GM21381 (cell line): ENCODE results near the gene LENG8.
"Not testable (repeated sequence)": the region's sequence is repeated elsewhere in the genome, so short reads cannot be mapped to it uniquely, and the experiment has no call there.

Experiments
- ATAC-seq: cut with Tn5 transposase; IDR thresholded peaks from one replicate; pipeline ENCODE4 v1.9.1; 2021; ENCODE audit warnings: mild to moderate bottlenecking, moderate library complexity; ENCODE audit not compliant: unreplicated experiment

Gene LENG8

DNA sequence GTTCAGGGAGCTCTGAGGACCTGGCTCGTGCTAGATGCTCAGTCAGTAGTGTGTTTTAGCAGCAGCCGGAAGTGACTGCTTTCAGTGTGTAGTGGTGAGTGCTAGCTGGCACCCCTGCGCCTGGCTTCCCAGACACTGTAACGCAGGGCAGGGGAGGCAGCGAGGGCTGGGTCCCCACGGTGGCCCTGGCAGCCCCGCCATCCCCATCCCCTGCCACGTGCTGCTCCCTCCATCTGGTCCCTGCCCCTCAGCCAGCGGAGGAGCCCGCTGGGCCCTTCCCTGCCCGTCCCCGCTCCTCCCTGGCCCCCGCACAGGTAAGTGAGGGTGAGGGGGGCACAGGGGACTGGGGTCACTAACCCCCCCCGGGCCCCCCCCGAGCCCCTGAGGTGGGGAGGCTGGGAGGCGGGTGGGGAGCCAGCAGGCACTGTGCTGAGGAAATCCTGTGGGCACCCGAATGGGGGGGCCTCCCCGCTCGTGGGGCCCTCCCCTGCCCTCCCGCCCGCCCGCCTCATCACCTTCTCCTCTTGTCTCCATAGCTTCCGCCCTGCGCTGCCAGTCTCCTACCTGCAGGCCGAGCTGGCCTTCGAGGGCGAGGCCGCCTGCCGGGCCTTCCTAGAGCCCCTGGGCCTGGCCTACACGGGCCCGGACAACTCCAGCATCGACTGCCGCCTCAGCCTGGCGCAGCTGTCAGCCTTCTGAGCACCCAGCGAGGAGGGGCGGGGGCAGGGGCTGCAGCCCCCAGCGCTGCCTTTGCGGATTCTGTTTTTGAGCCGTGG is 11.4 kb downstream of the LENG8 start:
- ATAC-seq: no peak

GRCh38 chr19:54461210-54461609 is 12.2 kb downstream of the LENG8 start:
- ATAC-seq: no peak

GRCh38 chr19:54461613-54462012 is 12.6 kb downstream of the LENG8 start:
- no peak for ATAC-seq

GRCh38 chr19:54462047-54462654 is 13.2 kb downstream of the LENG8 start:
- no peak for ATAC-seq

GRCh38 chr19:54462655-54463530 is 13.9 kb downstream of the LENG8 start:
- ATAC-seq: peak; percentile 10

DNA sequence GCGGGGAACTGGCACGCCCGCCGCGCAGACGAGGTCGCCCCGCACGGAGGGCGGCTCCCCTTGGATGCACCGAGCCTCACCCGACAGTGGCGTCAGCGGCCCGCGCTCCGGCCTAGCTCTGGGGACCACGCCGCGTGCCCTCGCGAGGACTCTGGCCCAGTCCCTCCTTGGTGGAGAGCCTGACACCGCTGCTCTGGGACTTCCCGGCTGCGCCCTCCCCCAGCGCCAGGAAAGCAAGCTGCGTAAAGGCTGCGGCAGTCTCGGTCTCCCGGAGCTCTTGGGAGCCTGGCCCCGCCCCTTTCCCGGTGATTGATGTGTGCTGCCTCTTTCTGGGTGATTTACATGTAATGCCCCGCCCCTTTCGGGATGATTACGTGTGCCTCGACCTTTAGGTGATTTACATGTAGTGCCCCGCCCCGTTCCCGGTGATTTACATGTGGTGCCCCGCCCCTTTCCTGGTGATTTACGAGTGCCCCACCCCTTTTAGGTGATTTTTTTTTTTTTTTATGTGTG is 14.6 kb downstream of the LENG8 start, which contains the start of gene LENG9:
TSS of gene LENG9 (minus strand) at position 248 of the 513 bp plus-strand sequence. CDS start 252 bp downstream, outside the sequence.
- peak; percentile 52 for ATAC-seq

GRCh38 chr19:54464044-54464629 is 15.1 kb downstream of the LENG8 start:
- ATAC-seq: peak; percentile 34

GRCh38 chr19:54464630-54465425 is 15.8 kb downstream of the LENG8 start:
- peak; percentile 51 for ATAC-seq

DNA sequence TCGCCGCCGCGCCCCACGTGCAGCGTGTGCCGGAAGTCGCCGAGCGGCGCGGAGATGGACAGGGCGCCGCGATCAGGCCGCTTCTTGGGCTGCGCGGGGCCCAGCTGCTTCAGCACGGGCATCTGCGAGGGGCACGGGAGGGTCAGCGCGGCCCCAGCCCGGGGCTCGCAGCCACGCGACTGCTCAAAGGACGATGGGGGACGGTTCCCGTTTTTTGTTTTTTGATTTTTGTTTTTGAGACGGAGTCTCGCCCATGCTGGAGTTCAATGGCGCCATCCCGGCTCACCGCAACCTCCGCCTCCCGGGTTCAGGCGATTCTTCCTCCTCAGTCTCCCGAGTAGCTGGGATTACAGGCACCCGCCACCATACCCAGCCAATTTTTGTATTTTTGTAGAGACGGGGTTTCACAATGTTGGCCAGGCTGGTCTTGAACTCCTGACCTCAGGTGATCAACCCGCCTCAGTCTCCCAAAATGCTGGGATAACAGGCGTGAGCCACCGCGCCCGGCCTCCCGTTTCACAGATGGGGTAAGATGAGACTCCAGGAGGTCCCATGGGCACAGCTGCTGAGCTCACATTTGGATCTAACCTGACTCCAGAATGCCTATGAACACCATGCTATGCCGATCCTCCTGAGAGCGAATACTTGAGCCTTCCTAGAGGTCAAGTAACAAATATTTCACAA is 16.6 kb downstream of the LENG8 start:
- no peak for ATAC-seq

DNA sequence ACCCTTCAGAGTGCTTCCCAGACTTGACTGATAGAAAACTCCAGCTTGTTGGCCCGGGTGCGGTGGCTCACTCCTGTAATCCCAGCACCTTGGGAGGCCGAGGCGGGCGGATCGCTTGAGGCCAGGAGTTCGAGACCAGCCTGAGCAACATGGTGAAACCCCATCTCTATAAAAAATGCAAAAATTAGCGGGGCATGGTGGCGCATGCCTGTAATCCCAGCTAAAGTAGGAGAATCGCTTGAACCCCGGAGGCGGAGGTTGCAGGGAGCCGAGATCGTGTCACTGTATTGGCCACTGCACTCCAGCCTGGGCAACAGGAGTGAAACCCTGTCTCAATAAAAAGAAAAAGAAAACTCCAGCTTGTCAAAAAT is 17.1 kb downstream of the LENG8 start:
- ATAC-seq: not testable (repeated sequence)

DNA sequence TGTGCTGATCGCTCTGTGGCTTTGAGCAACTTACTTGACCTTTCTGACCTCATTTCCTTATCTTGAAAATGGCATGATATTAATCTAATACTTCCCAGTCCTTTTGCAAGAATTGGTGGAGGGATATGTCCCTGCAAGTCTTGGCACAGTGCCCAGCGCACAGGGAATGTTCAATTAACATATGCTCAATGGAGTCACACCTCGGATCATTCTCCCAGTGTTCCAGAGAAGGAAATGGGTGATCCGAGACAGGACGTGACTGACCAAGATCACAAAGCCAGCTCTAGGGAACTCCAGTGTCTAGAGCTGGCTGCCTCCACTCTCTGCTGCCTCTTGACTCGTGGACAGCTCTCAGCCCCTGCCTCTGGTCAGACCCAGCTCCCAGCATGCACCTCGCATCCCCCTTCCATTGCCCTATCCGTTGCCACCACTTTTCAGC is 20.5 kb downstream of the LENG8 start:
- no peak for ATAC-seq

GRCh38 chr19:54470276-54470887 is 21.4 kb downstream of the LENG8 start:
- no peak for ATAC-seq

DNA sequence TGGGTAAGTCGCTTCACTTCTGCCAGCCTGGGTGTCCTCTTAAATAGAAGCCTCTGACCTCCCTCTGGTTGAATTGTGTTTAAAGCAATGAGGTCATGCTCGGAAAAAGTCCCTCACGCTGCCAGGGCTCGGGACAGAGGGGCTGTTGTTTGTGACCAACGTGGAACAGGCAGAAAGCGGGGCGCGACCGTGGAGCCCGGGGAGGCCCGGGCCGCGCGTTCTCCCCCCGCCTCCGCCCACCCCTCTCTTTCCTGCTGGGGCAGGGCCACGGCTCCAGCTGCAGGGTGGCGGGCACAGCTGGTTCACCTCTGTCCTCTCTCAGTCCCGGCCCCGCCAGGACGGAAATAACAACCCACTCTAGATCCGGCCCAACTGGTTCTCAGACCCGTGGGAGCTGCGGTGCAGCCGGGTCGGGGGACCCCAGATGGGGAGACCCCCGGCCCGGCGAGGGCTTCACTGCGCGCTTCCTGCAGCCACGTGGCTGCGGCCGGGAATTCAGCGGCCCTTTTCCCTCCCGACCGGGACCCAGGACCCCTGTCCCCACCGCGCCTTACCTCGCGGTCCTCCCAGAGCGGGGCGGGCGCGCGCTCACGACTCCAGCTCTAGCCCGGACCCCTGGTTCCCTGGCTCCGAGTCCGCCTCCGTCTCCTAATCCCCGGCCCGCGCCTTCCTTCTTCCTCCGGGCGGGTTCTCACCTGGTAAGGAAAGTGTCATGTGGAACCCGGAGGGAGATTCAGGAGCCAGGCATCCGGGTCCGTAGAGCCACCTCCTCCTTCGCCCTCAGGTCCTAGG is 22.2 kb downstream of the LENG8 start:
- no peak for ATAC-seq

GRCh38 chr19:54473071-54473891 is 24.3 kb downstream of the LENG8 start, which contains the start of gene CDC42EP5:
Gene CDC42EP5 (minus strand): TSS chr19:54473296. CDS start chr19:54465547, 7,749 bp downstream.
- no peak for ATAC-seq

- no peak for ATAC-seq
Observed at GRCh38 chr19:54473892-54474372, 24.9 kb downstream of the LENG8 start.

- ATAC-seq: no peak
Observed at GRCh38 chr19:54475706-54476105, 26.7 kb downstream of the LENG8 start.

- ATAC-seq: no peak
Observed at GRCh38 chr19:54477650-54478049, 28.7 kb downstream of the LENG8 start.
